ENCODE results near the gene KRT6A.
A peak's percentile ranks its signal among the peaks of the same experiment; 100 is the strongest.
"Not testable (repeated sequence)": the region's sequence is repeated elsewhere in the genome, so short reads cannot be mapped to it uniquely, and the experiment has no call there.

KRT6A gene

DNA sequence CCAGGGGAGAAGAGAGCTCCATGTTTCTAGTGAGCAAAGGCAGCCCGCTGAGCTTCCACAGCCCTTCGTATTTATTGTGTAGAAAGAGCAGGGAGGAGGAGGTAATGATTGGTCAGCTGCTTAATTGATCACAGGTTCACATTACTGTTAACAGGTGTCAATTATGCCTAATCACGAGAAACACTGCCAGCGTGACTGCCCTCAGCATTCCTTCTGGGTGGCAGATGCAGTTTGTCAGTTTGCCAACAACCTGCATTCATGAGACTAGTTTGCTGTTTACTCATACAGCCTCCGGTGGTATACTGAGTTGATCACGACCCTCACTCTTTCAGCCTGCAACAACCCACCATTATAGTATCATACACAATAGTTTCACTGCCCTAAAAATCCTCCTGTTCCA, 7.5 kb upstream of the KRT6A start:
- DNase-seq (ENCODE audit: low spot score) = not testable (repeated sequence)

DNA sequence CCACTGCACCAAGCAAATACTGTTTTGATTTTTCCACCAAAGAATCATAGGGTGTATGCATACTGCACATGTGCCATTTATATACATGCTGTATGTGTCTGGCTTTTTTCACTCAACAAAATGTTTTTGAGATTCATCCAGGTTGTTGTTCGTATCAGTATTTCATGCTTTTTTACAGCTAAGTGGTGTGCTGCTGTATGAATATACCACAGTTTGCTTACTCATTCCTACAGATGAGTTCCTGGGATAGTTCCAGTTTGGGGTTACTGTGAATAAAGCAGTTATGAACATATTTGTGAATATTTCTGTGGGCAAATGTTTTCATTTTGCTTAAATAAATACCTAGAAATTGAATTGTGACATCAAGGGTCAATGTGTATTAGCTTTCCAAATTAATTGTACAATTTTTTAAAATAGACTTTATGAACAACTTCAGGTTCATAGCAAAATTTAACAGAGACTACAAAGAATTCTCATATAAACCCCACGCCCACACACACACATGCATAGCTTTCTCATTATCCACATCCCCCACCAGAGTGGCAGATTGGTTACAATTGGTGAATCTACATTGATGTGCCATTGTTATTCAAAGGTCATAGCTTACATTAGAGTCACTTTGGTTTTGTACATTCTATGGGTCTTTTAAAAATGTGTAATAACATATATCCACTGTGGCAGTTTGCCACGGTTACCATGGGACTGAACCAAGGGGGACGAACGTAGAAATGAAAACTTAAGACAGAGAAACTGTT, 6.9 kb upstream of the KRT6A start:
- no peak for DNase-seq (ENCODE audit: low spot score)

DNA sequence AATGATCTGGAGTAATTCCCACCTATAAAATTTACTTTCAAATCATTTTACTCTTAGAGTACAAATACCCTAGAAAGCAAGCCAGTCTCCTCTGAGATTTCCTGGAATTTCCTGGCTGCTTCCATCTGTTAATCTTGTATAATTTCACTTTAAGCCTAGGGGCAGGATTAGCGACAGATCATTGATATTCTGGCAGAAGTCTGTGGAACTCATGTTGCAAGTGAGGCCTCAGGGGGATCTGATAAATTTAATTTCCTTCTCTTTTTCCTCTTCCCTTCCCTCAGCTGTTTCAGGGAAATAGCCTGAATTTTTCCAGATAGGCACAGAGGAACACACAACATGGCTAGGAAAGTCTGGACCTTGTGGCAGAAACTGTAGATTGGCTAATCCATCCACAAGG, 5.9 kb upstream of the KRT6A start:
- DNase-seq (ENCODE audit: low spot score) = no peak

DNA sequence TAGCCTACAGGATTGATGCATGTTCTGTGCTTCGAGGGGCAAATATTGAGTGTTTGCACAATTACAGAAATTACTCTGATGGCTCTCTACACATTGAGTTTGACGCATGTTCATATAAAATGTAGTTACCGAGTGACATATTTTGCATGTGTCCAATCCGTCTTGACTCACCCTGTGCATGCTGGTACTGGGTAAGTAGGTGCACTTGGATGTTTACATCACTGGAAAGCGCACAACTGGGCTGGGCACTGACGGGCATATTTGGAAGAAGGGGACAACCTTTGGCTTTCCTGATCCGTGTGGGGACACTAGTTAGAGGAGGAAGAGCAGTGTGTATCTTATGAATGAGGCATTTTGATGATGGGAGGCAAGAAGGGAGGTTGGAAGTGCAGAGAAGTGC, 4.9 kb upstream of the KRT6A start:
- no peak for DNase-seq (ENCODE audit: low spot score)

DNA sequence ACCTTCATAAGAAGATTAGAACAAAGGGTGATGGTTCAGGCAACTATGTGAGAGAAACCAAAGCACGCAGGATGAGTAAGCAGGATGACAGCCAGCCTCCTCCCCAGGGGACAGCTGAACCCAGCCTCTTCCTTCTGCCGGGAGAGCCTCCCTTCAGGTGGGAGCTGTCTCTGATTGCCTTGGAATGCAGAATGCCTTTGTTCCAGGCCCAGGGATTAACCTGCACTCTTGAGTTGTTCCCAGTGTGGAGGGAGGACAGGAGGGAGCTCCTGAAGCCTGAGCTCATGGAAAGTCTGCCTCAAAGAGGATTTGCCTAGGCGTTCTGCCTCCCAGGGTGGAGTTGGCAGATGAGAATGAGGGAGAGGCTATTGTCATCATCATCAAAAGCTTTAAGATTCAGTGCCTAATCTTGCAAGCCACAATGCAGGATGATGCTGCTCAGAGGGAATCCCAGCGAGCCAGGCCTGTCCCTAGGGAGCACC, 3.6 kb upstream of the KRT6A start:
- peak; percentile 75 for DNase-seq (ENCODE audit: low spot score)

DNA sequence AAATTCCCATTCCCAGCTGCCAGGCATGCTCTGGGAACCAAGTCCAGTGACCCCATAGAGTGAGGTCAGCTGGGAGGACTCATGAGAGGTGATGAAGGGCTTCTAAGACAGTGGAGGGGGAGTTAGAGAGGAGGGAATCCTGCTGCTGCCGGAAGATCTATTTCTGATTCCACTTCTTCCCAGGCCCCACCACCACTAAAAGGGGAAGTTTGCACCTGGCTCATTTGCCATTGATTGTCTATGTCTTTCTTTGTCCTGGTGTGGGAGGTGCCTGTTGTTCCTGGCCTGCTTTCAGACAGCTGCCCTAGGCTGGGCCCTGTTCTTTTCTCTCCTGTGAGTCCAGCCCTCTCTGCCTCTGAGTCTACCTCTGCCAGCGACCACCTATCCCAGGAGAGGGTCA, 3.0 kb upstream of the KRT6A start:
- DNase-seq (ENCODE audit: low spot score) = peak; percentile 31

DNA sequence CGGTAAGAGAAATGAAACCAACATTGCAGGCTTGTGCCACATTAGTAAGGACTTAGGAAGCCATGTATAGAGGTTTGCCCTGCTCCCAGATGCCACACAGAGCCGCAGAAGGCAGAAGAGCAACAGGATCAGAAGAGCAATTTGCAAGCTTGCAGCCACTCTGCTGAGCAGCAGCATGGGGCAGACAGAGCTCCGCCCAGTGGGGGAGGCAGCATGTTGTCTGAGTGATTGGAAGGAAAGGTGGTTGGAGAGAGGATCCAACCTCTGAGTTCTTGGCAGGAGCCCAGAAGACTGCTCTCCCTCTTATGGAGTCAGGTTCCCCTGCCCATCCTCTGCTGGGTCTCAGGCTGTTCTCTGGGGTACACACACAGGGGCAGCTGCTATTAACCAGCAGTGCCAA, 2.3 kb upstream of the KRT6A start:
- peak; percentile 72 for DNase-seq (ENCODE audit: low spot score)

DNA sequence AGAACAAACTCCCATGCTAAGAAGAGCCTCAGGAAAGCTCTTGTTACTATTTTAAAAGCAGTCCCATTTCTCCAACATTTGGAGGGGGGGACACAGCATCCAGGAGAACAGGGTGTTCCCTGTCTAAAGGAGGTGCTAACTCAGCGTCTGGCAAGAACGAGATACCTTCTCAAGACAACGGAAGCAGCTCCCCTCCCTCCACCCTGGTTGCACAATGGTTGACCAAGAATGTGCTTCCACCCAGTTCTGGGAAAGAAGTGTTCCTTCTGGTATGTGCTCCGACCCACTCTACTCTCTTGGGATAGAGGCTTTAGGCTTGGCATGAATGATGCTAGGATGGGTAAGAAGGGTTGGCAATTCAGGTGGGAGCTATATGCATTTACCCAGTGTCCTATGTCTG, 1.5 kb upstream of the KRT6A start:
- DNase-seq (ENCODE audit: low spot score) = peak; percentile 20

DNA sequence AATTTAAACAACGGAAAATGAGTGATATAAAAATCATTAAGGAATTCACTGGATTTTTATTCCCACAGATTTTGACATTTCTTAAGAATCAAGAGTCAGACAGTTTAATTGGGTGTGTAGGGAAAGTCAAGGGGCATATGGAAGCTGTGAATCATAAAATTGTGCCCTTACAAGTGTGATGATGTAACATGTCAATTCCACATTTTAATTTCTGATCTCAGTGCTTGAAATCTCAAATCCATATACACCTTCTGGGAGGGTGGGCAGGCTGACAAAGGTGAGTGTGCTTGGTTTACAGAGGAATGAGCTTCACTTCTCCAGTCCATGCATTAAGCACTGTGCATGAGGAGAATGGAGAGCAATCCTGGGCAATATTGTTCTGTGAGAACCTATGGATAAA, 1.0 kb upstream of the KRT6A start:
- no peak for DNase-seq (ENCODE audit: low spot score)

DNA sequence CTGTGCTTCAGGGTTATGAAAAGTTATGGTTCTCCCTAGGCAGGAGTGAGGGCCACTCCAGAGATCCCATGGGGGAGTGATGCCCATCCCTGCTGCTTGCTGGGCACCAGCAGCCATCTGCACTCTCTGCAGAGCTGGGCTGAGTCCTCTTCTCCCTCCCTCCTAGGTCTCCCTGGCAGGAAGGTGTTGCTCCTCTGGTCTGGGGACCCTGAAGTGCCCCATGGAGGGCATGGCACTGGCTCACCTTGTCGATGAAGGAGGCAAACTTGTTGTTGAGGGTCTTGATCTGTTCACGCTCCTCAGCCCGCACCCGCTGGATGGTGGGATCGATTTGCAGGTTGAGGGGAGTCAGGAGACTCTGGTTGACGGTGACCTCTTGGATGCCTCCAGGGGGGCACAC, 652 bp downstream of the KRT6A start:
- DNase-seq (ENCODE audit: low spot score) = not testable (repeated sequence)

DNA sequence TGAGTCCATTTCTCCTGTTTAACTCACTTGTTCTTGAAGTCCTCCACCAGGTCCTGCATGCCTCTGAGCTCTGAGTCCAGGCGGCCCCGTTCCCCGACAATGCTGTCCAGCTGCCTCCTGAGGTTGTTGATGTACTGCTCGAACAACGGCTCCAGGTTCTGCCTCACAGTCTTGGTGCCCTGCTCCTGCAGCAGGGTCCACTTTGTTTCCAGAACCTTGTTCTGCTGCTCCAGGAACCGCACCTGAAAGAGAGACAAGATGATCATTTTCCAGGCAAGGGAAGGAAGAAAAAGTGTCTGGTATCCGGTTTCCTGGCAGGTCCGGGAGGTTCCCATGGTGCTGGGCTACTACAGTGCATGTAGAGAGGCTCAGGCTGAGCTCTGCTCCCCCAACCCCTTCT, 1.6 kb downstream of the KRT6A start:
- DNase-seq (ENCODE audit: low spot score) = not testable (repeated sequence)

DNA sequence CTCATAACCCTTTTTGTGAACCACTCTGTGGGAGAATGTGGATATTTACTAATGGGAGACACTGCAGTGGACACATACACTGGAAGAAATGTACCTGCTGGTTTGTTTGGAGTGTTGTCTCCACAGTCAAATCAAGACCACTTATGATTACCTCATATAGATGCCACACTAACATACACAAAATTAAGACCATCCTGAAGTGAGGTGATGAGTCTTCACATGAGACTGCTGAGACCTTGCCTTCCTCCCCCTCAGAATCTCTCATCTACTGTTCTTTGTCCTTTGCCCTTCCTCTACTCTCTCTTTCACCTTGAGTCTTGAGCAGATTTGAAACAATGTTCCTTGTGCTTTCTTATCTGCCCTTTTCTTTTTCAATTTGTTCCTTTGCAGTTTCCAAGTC, 4.3 kb downstream of the KRT6A start:
- DNase-seq (ENCODE audit: low spot score) = no peak

DNA sequence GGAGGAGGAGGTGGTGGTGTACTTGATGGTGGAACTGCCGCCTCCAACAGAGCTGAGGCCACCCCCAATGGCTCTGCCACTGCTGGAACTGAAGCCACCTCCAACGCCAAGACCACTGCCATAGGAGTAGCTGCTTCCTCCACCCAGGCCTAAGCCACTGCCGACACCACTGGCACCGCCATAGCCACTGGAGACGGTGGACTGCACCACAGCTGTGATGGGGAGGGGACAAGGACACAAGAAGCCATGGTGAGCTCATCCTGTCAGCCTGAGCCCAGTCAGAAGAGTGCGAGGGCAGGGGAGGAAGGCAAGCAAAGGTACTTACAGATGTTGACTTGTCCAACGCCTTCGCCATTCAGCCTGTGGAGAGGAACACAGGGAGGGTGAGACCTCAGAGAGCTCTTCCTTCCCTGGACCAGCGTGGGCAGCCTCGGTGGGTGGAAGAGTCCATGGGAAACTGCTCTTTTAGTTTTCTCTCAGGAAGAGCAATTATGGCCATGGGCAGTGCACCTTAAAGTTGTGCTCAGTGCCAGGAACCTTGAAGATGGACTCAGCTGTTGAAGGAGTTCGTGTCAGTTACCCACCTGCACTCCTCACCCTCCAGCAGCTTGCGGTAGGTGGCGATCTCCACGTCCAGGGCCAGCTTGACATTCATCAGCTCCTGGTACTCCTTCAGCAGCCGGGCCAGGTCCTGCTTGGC, 5.2 kb downstream of the KRT6A start:
- not testable (repeated sequence) for DNase-seq (ENCODE audit: low spot score)

DNA sequence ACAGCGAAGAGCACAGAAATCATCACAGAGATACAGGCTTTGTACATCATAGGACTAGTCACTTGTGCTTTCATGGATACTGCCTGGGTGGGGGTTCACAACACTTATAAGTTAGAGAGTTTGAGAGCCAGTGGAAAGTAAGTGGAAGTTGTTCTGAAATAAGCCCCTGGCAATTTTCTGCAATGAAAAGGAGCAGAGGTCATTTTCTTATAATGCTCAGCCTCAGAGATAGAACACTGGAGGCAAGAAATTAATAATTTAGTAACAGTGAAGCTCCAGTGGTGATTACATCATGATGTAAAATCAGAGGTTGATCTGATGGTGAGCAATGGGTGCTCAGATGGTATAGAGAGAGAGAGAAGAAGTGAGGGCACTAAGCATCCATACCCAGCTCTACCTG, 5.8 kb downstream of the KRT6A start:
- DNase-seq (ENCODE audit: low spot score) = no peak

DNA sequence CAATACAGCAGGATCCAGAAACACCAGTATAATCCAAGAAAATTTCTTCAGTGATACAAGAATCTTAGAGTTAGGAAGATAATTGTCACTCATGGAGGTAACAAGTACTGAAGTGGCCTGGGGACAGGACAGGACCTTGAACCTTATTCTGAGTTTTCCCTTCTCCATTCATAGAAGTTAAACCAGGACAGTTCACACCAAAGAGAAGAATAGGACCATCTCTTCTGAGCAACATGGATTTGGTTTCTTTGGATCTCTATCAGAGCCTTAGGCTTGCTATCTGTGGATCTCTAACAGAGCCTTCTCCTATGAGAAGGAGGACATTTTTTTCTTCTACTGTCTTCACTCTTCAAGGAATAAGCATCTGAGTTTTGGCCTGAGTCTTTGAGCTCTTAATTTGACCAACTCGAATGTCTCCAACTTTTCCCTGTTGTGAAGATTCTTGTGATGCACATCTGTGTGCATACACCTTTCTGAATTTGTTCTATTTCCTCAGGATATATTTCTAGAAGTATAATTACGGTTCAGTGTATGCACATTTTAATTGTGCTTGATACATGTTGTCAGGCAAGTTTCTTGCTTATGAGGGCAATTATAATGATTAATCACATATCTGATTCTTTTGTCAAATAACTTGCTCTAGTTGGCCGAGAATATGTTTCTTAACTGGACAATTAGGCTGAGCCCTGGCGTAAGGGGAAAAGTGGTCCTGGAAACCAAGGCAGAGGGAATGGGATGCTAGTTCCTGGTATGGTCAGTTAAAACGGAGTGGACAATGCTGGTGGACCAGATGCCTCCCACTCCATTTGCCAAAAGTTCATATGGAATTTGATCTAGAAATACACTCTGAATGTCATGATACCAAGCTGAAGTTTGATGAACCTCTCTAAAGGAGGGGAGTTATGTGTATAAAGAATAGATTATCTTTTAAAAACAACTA, 6.6 kb downstream of the KRT6A start:
- no peak for DNase-seq (ENCODE audit: low spot score)

DNA sequence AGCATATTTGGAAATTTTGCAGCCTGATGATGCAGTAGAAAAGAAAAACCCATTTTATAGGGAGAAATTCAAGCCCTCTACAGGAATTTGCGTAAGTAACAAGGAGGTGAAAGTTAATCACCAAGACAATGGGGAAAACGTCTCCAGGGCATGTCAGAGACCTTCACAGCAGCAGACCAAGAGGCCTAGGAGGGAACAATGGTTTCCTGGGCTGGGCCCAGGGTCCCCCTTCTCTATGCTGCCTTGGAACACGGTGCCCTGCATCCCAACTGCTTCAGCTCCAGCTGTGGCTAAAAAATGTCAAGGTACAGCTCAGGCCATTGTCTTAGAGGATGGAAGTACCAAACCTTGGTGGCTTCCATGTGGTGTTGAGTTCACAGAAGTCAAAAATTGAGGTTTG, 13.0 kb downstream of the KRT6A start:
- no peak for DNase-seq (ENCODE audit: low spot score)

DNA sequence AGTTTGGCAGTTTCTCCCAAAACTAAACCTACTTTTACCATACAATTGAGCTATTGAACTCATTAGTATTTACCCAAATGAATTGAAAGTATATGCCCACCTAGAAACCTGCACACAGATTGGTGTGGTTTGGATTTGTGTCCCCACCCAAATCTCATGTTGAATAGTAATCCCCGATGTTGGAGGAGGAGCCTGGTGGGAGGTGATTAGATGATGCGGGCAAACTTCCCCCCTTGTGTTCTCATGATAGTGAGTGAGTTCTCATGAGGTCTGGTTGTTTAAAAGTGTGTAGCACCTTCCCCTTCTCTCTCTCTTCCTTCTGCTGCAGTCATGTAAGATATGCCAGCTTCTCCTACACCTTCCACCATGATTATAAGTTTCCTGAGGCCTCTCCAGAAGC, 15.4 kb downstream of the KRT6A start:
- DNase-seq (ENCODE audit: low spot score) = no peak

DNA sequence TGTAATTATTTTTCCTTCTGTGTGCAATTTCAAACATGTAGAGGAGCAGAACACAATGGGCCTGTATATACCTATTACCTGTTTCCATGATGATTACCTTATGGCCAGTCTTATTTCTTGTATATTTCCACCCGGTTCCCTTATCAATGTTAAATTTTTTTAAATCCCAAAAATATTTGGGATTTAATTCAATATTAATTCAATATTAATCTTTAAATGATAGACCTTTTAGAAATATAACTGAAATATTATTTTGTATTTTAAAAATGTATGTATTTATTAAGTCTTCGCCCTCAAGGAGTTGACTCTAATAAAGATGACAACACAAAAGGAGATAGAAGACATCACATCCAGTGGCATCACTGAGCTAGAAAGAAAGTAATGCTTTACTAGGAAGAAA, 18.8 kb downstream of the KRT6A start:
- DNase-seq (ENCODE audit: low spot score) = no peak

DNA sequence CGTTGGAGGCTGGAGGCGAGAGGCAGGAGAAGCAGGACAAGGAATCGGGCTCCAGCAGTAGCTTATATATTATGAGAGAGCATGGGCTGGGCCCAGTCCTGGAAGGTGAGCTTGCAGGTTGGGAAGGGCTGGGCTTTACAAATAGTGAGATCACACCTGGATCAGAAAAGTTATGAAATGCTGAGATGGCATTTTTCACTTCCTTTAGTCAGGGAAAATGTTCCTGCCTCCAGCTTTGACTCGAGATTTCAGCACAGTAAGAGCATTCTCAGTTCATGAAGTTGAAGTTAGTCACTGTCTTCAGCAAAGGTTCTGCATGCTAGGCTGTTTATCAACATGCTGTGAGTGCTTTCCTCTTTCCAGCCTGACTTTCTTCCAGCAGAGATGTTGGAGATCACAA, 19.3 kb downstream of the KRT6A start, which contains the start of gene KRT6C:
KRT6C (minus strand) TSS at position 38 of the 400 bp plus-strand sequence. CDS start 68 bp downstream, outside the sequence.
- no peak for DNase-seq (ENCODE audit: low spot score)

DNA sequence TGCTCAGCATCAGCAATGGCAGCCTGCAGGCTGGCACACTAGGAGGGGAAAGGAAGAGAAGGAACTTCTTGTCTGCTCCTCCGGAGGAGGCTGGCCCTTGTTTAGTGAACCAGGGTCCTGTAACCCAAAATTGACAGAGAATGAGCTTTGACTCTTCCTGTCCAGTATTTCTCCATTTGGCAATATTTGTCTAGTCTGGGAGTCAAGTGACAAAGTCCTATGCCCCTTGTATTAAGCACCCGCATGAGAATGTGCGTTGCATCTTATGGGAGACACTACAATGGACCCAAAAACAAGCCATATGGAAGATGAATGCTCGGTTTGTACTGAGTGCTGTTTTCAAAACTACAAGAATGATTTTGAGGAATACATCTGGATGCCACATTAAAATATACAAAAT, 23.2 kb downstream of the KRT6A start:
- DNase-seq (ENCODE audit: low spot score) = no peak

DNA sequence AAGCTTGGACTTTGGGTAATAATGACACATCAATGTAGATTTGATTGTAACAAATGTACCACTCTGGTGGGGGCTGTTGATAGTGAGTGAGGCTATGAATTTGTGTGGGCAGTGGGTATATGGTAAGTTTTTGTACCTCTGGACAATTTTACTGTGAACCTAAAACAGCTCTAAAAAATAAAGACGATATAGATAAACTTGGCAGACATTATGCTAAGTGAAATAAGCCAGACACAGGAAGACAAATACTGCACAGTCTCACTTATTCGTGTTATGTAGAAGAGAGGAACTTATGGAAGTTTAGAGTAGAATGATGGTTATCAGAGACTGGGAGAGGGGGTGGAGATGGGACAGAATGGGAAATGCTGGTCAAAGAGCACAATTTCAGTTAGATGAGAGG, 28.2 kb downstream of the KRT6A start:
- DNase-seq (ENCODE audit: low spot score) = no peak

DNA sequence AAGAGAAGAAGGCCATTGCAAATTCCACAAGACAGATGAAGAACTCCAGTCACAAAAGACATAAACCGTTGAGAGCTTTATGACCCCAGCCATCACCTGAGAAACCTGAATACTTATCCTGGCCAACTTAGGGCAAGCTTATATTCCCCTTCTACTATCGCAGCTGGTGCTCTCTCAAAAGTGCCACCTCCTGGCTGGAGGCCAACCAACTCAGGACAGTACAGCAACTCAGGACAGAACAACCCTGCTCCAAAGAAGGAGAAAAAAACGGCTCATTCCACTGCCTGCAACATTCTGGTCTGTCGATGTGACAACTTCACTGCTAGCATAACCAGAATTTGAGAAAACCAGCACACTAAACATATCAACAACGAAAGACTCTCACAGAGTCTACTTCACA, 31.4 kb downstream of the KRT6A start:
- no peak for DNase-seq (ENCODE audit: low spot score)
